B cell (primary cell): ENCODE measurements around the gene VASH1. TPM values are rescaled to one million over a fixed set of nuclear protein-coding genes. Genes with fewer than 3 reads are reported as not detected.
A peak's percentile ranks its signal among the peaks of the same experiment; 100 is the strongest.

Experiments
- ATAC-seq: fragments of 200-7000 bp; cut with Tn5 transposase; one replicate; pipeline ENCODE4 v1.10.0; 2021; ENCODE audit warnings: low read depth, mild to moderate bottlenecking, moderate number of reproducible peaks, moderate library complexity
- CTCF ChIA-PET: fragments of 350-600 bp; sonication (Branson Sonifier 250); formaldehyde crosslinking; loops from one replicate; lab custom pipeline; 2021; ENCODE audit warnings: antibody characterized with exemption, inconsistent platforms; lab: Charles Lee
- POLR2A ChIA-PET: fragments of 350-600 bp; sonication (Branson Sonifier 250); formaldehyde crosslinking; loops from one replicate; lab custom pipeline; 2021; ENCODE audit warnings: antibody characterized with exemption; lab: Charles Lee
- DNase-seq: peaks from one replicate; pipeline ENCODE4 v3.0.0; 2013
- H2AFZ ChIP-seq: 2 replicates; pipeline ENCODE4 v1.6.1; 2012; ENCODE audit warnings: mild to moderate bottlenecking, low read depth, low read length; ENCODE audit not compliant: insufficient read depth, poor library complexity, severe bottlenecking
- H3K27ac ChIP-seq, 2 donors: 1 replicate in 1 of 2; 2 replicates in 1 of 2; pipeline ENCODE4 v1.5.1; 2012 to 2013; ENCODE audit warnings: low read length in 2 of 2, mild to moderate bottlenecking in 2 of 2, moderate library complexity in 1 of 2
- H3K27me3 ChIP-seq, 4 experiments: fragments of 200-600 bp in 1 of 4; sonication (generic) in 1 of 4; replicated peaks in 1 of 4; 1 replicate in 2 of 4; 2 replicates in 2 of 4; pipeline versions ENCODE4 v1.6.1 to v1.7.0; 2013 to 2016; ENCODE audit warnings: low read length in 3 of 4, mild to moderate bottlenecking in 2 of 4, mixed read lengths in 1 of 4, moderate library complexity in 1 of 4; ENCODE audit not compliant: insufficient read depth in 4 of 4, control insufficient read depth in 3 of 4; ENCODE audit errors: control extremely low read depth in 1 of 4
- H3K36me3 ChIP-seq, 2 experiments: replicated peaks in 1 of 2; 1 replicate in 1 of 2; 2 replicates in 1 of 2; pipeline versions ENCODE4 v1.6.1 to v1.7.1; 2013; ENCODE audit warnings: low read length in 1 of 2; ENCODE audit not compliant: insufficient read depth in 2 of 2, control insufficient read depth in 1 of 2; ENCODE audit errors: control extremely low read depth in 1 of 2, extremely low read depth in 1 of 2
- H3K4me1 ChIP-seq, 2 donors: fragments of 200-600 bp in 1 of 2; sonication (generic) in 1 of 2; 1 replicate in 1 of 2; 2 replicates in 1 of 2; pipeline versions ENCODE4 v1.5.1 to v1.6.1; 2013 to 2017; ENCODE audit warnings: low read length in 2 of 2; ENCODE audit not compliant: control insufficient read depth in 2 of 2, insufficient read depth in 2 of 2
- H3K4me2 ChIP-seq: replicated peaks from 2 replicates; pipeline ENCODE3; 2012; ENCODE audit warnings: mild to moderate bottlenecking, low read depth, low read length; ENCODE audit not compliant: poor library complexity, severe bottlenecking
- H3K4me3 ChIP-seq, 5 experiments: fragments of 200-600 bp in 1 of 5; sonication (generic) in 1 of 5; 1 replicate in 3 of 5; 2 replicates in 2 of 5; pipeline versions ENCODE4 v1.5.1 to v1.7.0; 2011 to 2016; ENCODE audit warnings: low read length in 4 of 5, mild to moderate bottlenecking in 4 of 5, low read depth in 2 of 5, control low read depth in 1 of 5, moderate library complexity in 1 of 5; ENCODE audit not compliant: insufficient read depth in 1 of 5; ENCODE audit errors: control extremely low read depth in 1 of 5, extremely low read depth in 1 of 5
- H3K79me2 ChIP-seq: fragments of 200-600 bp; sonication (generic); one replicate; pipeline ENCODE4 v1.6.0; 2016; ENCODE audit warnings: low read length; ENCODE audit not compliant: control insufficient read depth, insufficient read depth
- H3K9ac ChIP-seq: fragments of 200-600 bp; sonication (generic); 2 replicates; pipeline ENCODE4 v1.6.1; 2017; ENCODE audit warnings: mild to moderate bottlenecking, low read length, moderate library complexity
- H3K9me3 ChIP-seq, 3 donors: one replicate each; pipeline versions ENCODE4 v1.6.1 to v1.7.1; 2013; ENCODE audit warnings: low read length in 2 of 3; ENCODE audit not compliant: control insufficient read depth in 2 of 3, insufficient read depth in 1 of 3; ENCODE audit errors: control extremely low read depth in 1 of 3
- H4K20me1 ChIP-seq: 2 replicates; pipeline ENCODE4 v1.6.0; 2012; ENCODE audit warnings: mild to moderate bottlenecking, low read length; ENCODE audit not compliant: insufficient read depth, control insufficient read depth, poor library complexity, severe bottlenecking
- H3K27ac Mint-ChIP-seq: one replicate; pipeline ENCODE4 v1.8.0; 2021; ENCODE audit warnings: mixed read lengths
- H3K27me3 Mint-ChIP-seq: one replicate; pipeline ENCODE4 v1.8.0; 2021; ENCODE audit warnings: mixed read lengths
- H3K4me1 Mint-ChIP-seq: one replicate; pipeline ENCODE4 v1.8.0; 2021; ENCODE audit warnings: mixed read lengths
- H3K4me3 Mint-ChIP-seq: one replicate; pipeline ENCODE4 v1.8.0; 2021; ENCODE audit warnings: mixed read lengths
- H3K9me3 Mint-ChIP-seq: one replicate; pipeline ENCODE4 v1.8.0; 2022; ENCODE audit warnings: mixed read lengths; ENCODE audit not compliant: insufficient read depth
- CTCF ChIP-seq: fragments of 200-600 bp; IDR thresholded peaks from one replicate; pipeline ENCODE4 v1.8.0; 2022; ENCODE audit warnings: antibody characterized with exemption, mild to moderate bottlenecking
- EZH2 ChIP-seq: IDR thresholded peaks from 2 replicates; pipeline ENCODE4 v1.6.1; 2012; ENCODE audit warnings: borderline replicate concordance, low read depth, mild to moderate bottlenecking, moderate library complexity, low read length; ENCODE audit not compliant: insufficient read depth, poor library complexity, severe bottlenecking
- WGBS: methylation state at CpG from one replicate; pipeline ENCODE4 v1.1.5; 2013; ENCODE audit warnings: missing lambda C conversion rate; ENCODE audit not compliant: insufficient coverage; 5-methylcytosine and 5-hydroxymethylcytosine counted together
- intact Hi-C: fragments of 100-400 bp; cut with micrococcal nuclease; formaldehyde crosslinking; loops from one replicate; pipeline ENCODE4 v1.10.0; 2022
- polyA plus RNA-seq: library from polyadenylated mRNA; depleted of rRNA; stranded (reverse); fragments of >200 nt; gene quantifications from 2 replicates; pipeline ENCODE4 v1.2.3, GENCODE V29; 2012
- total RNA-seq, 2 donors: library from RNA; stranded (reverse); fragments of 120-200 nt in 1 of 2; gene quantifications; 1 replicate in 1 of 2; 2 replicates in 1 of 2; pipeline versions ENCODE4 v1.2.3 to v1.2.4, GENCODE V29; 2013 to 2022

Gene VASH1
- total and polyA plus RNA-seq, 2 donors (not counting 1 experiment from before 2014, with no cell fraction given) = 0.60 to 2.7 TPM

- TF ChIP-seq EZH2 (no peak), CTCF (no peak)
- intact Hi-C loops = no loop called here
- DNase-seq (no peak), ATAC-seq (no peak)
- Histone ChIP-seq H3K4me2 (peak overlapping the region; percentile 71), H3K4me3 (peak overlapping the region in 1 of 5 experiments; percentile 2), H3K9ac (peak overlapping the region; percentile 34), H3K36me3 (no peaks in the 10 kb centered on the region), H3K27ac (peak overlapping the region in 1 of 2 donors; percentile 83), H2AFZ (peak overlapping the region; percentile 60), H4K20me1 (no peaks in the 10 kb centered on the region), H3K9me3 (no peaks in the 10 kb centered on the region), H3K79me2 (no peaks in the 10 kb centered on the region), H3K4me1 (peaks cover 16% of the 10 kb centered on the region in 2 donors), H3K27me3 (peaks cover 0 to 11% (median 2%) of the 10 kb centered on the region in 4 experiments)
- CTCF ChIA-PET = interaction anchor here (0.8 to 1.5 kb wide), 3 partner anchors 11 to 14 kb away, joined by 3 to 4 read pairs (median 4); no protein-coding TSS in a partner anchor
- H3K4me1 Mint-ChIP-seq = peaks cover 14% of the 10 kb centered on the region
- peaks cover 8% of the 10 kb centered on the region for H3K27me3 Mint-ChIP-seq
- H3K4me3 Mint-ChIP-seq = peak overlapping the region; percentile 61
- H3K27ac Mint-ChIP-seq = no peak overlapping the region
- POLR2A ChIA-PET = interaction anchor here (1.4 kb wide), 1 partner anchor 44 kb away, joined by 3 read pairs; the partner anchor contains the start of gene ANGEL1
- H3K9me3 Mint-ChIP-seq = no peaks in the 10 kb centered on the region
- WGBS = 75% methylated on average over 9 of the region's 11 CpGs
Observed at GRCh38 chr14:76768671-76769500, 7.6 kb downstream of the VASH1 start.
